CD14-positive monocyte (primary cell): ENCODE measurements around the gene NIN. TPM values are rescaled to one million over a fixed set of nuclear protein-coding genes. Genes with fewer than 3 reads are reported as not detected.

Source experiments
- DNase-seq, 3 donors: peaks; one replicate each; pipeline ENCODE4 v3.0.0-alpha.2; 2011 to 2022
- H2AFZ ChIP-seq: 2 replicates; pipeline ENCODE4 v1.6.0; 2012; ENCODE audit warnings: mild to moderate bottlenecking, low read depth, low read length, inconsistent platforms; ENCODE audit not compliant: insufficient read depth, poor library complexity, severe bottlenecking
- H3K27ac ChIP-seq, 2 donors: 1 replicate in 1 of 2; 2 replicates in 1 of 2; pipeline ENCODE4 v1.5.1; 2012 to 2013; ENCODE audit warnings: low read length in 2 of 2, control low read depth in 1 of 2, inconsistent platforms in 1 of 2, low read depth in 1 of 2, mild to moderate bottlenecking in 1 of 2
- H3K27me3 ChIP-seq, 2 donors: one replicate each; pipeline versions ENCODE4 v1.6.0 to v1.6.1; 2011 to 2013; ENCODE audit warnings: low read length in 2 of 2; ENCODE audit not compliant: control insufficient read depth in 2 of 2, insufficient read depth in 2 of 2
- H3K36me3 ChIP-seq, 2 donors: replicated peaks in 1 of 2; 1 replicate in 1 of 2; 2 replicates in 1 of 2; pipeline versions ENCODE4 v1.5.1 to v1.6.1; 2012 to 2013; ENCODE audit warnings: low read length in 2 of 2, control low read depth in 1 of 2, inconsistent platforms in 1 of 2, mild to moderate bottlenecking in 1 of 2; ENCODE audit not compliant: insufficient read depth in 2 of 2, control insufficient read depth in 1 of 2
- H3K4me1 ChIP-seq, 2 donors: 1 replicate in 1 of 2; 2 replicates in 1 of 2; pipeline versions ENCODE4 v1.5.1 to v1.6.1; 2012 to 2013; ENCODE audit warnings: low read length in 2 of 2, control low read depth in 1 of 2, inconsistent platforms in 1 of 2, mild to moderate bottlenecking in 1 of 2, moderate library complexity in 1 of 2; ENCODE audit not compliant: insufficient read depth in 2 of 2, control insufficient read depth in 1 of 2
- H3K4me2 ChIP-seq: replicated peaks from 2 replicates; pipeline ENCODE3; 2012; ENCODE audit warnings: low read length, moderate library complexity, mild to moderate bottlenecking; ENCODE audit not compliant: poor library complexity, severe bottlenecking; ENCODE audit errors: extremely low read depth
- H3K4me3 ChIP-seq, 3 experiments: fragments of 200-600 bp in 1 of 3; sonication (generic) in 1 of 3; replicated peaks in 1 of 3; 1 replicate in 2 of 3; 2 replicates in 1 of 3; pipeline ENCODE4 v1.5.1; 2011 to 2013; ENCODE audit warnings: low read length in 3 of 3, mild to moderate bottlenecking in 3 of 3, control low read depth in 2 of 3, low read depth in 2 of 3, inconsistent platforms in 1 of 3, moderate library complexity in 1 of 3
- H3K79me2 ChIP-seq: 2 replicates; pipeline ENCODE4 v1.6.0; 2012; ENCODE audit warnings: mild to moderate bottlenecking, control low read depth, inconsistent platforms, low read length, moderate library complexity; ENCODE audit not compliant: insufficient read depth
- H3K9ac ChIP-seq: 2 replicates; pipeline ENCODE4 v1.6.0; 2017; ENCODE audit warnings: low read length, mild to moderate bottlenecking; ENCODE audit not compliant: insufficient read depth, poor library complexity, severe bottlenecking
- H3K9me3 ChIP-seq, 2 donors: replicated peaks in 1 of 2; 1 replicate in 1 of 2; 2 replicates in 1 of 2; pipeline versions ENCODE4 v1.5.1 to v1.6.1; 2012 to 2013; ENCODE audit warnings: low read length in 2 of 2, control low read depth in 1 of 2; ENCODE audit not compliant: control insufficient read depth in 1 of 2, insufficient read depth in 1 of 2
- H4K20me1 ChIP-seq: 2 replicates; pipeline ENCODE4 v1.6.0; 2012; ENCODE audit warnings: mild to moderate bottlenecking, low read length, control low read depth, moderate library complexity; ENCODE audit not compliant: insufficient read depth
- H3K27ac Mint-ChIP-seq, 7 donors: one replicate each; pipeline ENCODE4 v1.8.0; 2020; ENCODE audit warnings: mild to moderate bottlenecking in 7 of 7, mixed read lengths in 7 of 7, moderate library complexity in 6 of 7, inconsistent platforms in 2 of 7
- H3K27me3 Mint-ChIP-seq, 3 donors: one replicate each; pipeline ENCODE4 v1.8.0; 2021 to 2022; ENCODE audit warnings: low read depth in 3 of 3, mild to moderate bottlenecking in 3 of 3, mixed read lengths in 3 of 3, moderate library complexity in 3 of 3, inconsistent platforms in 1 of 3
- H3K36me3 Mint-ChIP-seq, 2 donors: one replicate each; pipeline ENCODE4 v1.8.0; 2020; ENCODE audit warnings: mixed read lengths in 2 of 2, inconsistent platforms in 1 of 2, mild to moderate bottlenecking in 1 of 2
- H3K4me1 Mint-ChIP-seq: one replicate; pipeline ENCODE4 v1.8.0; 2020; ENCODE audit warnings: mild to moderate bottlenecking, mixed read lengths
- H3K4me3 Mint-ChIP-seq, 2 donors: one replicate each; pipeline ENCODE4 v1.8.0; 2020; ENCODE audit warnings: mild to moderate bottlenecking in 2 of 2, mixed read lengths in 2 of 2, moderate library complexity in 1 of 2
- H3K9me3 Mint-ChIP-seq, 7 donors: one replicate each; pipeline ENCODE4 v1.8.0; 2020 to 2022; ENCODE audit warnings: mixed read lengths in 7 of 7, mild to moderate bottlenecking in 6 of 7, moderate library complexity in 6 of 7, inconsistent platforms in 2 of 7
- CTCF ChIP-seq: fragments of 200-600 bp; IDR thresholded peaks from one replicate; pipeline ENCODE4 v1.8.0; 2022; ENCODE audit warnings: antibody characterized with exemption, mild to moderate bottlenecking
- WGBS: methylation state at CpG from one replicate; pipeline ENCODE4 v1.1.5; 2013; ENCODE audit warnings: missing lambda C conversion rate; ENCODE audit not compliant: insufficient coverage; 5-methylcytosine and 5-hydroxymethylcytosine counted together
- intact Hi-C, 2 donors: fragments of 100-400 bp; cut with micrococcal nuclease; formaldehyde crosslinking; loops; one replicate each; pipeline versions ENCODE4 v1.15.0 to v1.15.1; 2023
- polyA plus RNA-seq, 3 donors: library from polyadenylated mRNA; depleted of rRNA in 1 of 3; unstranded in 2 of 3; stranded (reverse) in 1 of 3; fragments of 300-500 nt in 2 of 3; fragments of >200 nt in 1 of 3; fragmentation: Illumina TruSeq in 2 of 3; gene quantifications; 1 replicate in 2 of 3; 2 replicates in 1 of 3; pipeline ENCODE4 v1.2.3, GENCODE V29; 2012 to 2021

NIN gene
- polyA plus RNA-seq, 3 donors: 15.3 to 29.1 (median 26.5) TPM

GRCh38 chr14:50826681-50827080, 4.3 kb downstream of the NIN start:
- Mint-ChIP-seq H3K36me3 (peaks cover 13 to 15% of the 10 kb centered on the region in 2 donors), H3K27me3 (no peaks in the 10 kb centered on the region), H3K4me3 (no peak overlapping the region), H3K9me3 (no peaks in the 10 kb centered on the region), H3K27ac (peak overlapping the region in 1 of 7 donors; percentile 38), H3K4me1 (peaks cover 72% of the 10 kb centered on the region)
- H3K4me2 ChIP-seq: no peak overlapping the region
- no peak overlapping the region for H3K4me3 ChIP-seq
- H2AFZ ChIP-seq: no peak overlapping the region
- H3K79me2 ChIP-seq: peaks cover 96% of the 10 kb centered on the region
- intact Hi-C loops: loop anchor here in 1 of 2 donors (10.0 kb wide), 1 partner anchor 98 kb away; no protein-coding TSS in a partner anchor
- TF ChIP-seq CTCF: no peak
- H3K27me3 ChIP-seq: no peaks in the 10 kb centered on the region
- no peak for DNase-seq
- WGBS: 83% methylated on average over 5 of the region's 8 CpGs
- H3K36me3 ChIP-seq: peaks cover 4 to 11% of the 10 kb centered on the region in 2 donors
- H3K4me1 ChIP-seq: peaks cover 60 to 76% of the 10 kb centered on the region in 2 donors
- no peak overlapping the region for H3K27ac ChIP-seq
- H3K9ac ChIP-seq: no peak overlapping the region
- H4K20me1 ChIP-seq: peaks cover 60% of the 10 kb centered on the region
- H3K9me3 ChIP-seq: no peaks in the 10 kb centered on the region

- WGBS: no CpG with 5 or more reads among the region's 1 CpG
- Histone ChIP-seq H3K79me2 (peaks cover 97% of the 10 kb centered on the region), H3K4me3 (no peak overlapping the region), H3K36me3 (peaks cover 4 to 14% of the 10 kb centered on the region in 2 donors), H3K9ac (no peak overlapping the region), H3K27me3 (no peaks in the 10 kb centered on the region), H3K4me1 (peaks cover 70 to 87% of the 10 kb centered on the region in 2 donors), H3K4me2 (no peak overlapping the region), H3K9me3 (no peaks in the 10 kb centered on the region), H2AFZ (no peak overlapping the region), H3K27ac (peak overlapping the region in 1 of 2 donors; percentile 94), H4K20me1 (peaks cover 60% of the 10 kb centered on the region)
- peaks cover 13 to 19% of the 10 kb centered on the region in 2 donors for H3K36me3 Mint-ChIP-seq
- no peak for DNase-seq
- no peak overlapping the region for H3K4me3 Mint-ChIP-seq
- TF ChIP-seq CTCF: no peak
- H3K4me1 Mint-ChIP-seq: peaks cover 83% of the 10 kb centered on the region
- peak overlapping the region in 1 of 7 donors; percentile 96 for H3K27ac Mint-ChIP-seq
- H3K9me3 Mint-ChIP-seq: no peaks in the 10 kb centered on the region
- intact Hi-C loops: loop anchor here in 1 of 2 donors (10.0 kb wide), 1 partner anchor 99 kb away; no protein-coding TSS in a partner anchor
- H3K27me3 Mint-ChIP-seq: no peaks in the 10 kb centered on the region
Observed at GRCh38 chr14:50825307-50825706, 5.7 kb downstream of the NIN start.
